ENCODE measurements around the gene HPCAL1. TPM values are rescaled to one million over a fixed set of nuclear protein-coding genes. Genes with fewer than 3 reads are reported as not detected.

The HPCAL1 gene
- total and polyA plus RNA-seq, 2 of the 4 experiments (the other 2 are of a cell fraction) = 8.2 to 33.7 TPM

DNA sequence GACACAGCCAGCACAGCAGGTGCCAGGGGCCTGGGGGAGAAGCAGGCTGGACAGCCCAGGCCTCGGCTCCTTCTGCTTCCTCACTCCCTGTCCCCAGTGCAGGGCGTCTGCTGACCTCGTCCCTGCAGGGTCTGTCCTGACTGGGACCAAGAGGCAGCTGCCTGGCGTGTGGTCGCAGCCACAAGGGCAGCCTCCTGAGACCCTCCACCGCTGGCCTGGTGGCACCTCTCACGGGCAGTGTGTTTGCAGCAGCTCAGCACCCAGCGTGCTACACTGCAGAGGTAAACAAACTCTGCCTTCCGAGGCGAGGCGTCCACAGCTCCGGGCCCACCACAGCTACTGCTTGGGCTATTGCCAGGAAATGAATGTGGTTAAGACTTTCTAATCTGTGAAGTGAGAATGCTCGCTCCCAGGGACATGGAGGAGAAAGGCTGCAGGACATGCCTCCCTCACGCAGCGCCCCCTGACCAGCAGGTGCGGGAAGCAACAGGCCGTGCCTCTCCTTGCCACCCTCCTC is 46.1 kb upstream of the HPCAL1 start:
- no peak overlapping the region for H3K9ac ChIP-seq (ENCODE audit: low read depth, low read length)
- no peak overlapping the region for H4K5ac ChIP-seq (ENCODE audit: low read depth, low read length)
- H2BK120ac ChIP-seq (ENCODE audit: low read depth, low read length) = no peak overlapping the region
- no peak overlapping the region for H2BK15ac ChIP-seq (ENCODE audit: low read depth, low read length)
- H3K4me1 ChIP-seq (ENCODE audit: control insufficient read depth, insufficient read depth, low read length) = no peaks in the 10 kb centered on the region
- peak overlapping the region; percentile 51 for H2AFZ ChIP-seq (replicated peaks; ENCODE audit: low read length, poor library complexity)
- WGBS, 2 experiments (ENCODE audit: extremely low coverage in 2 of 2, insufficient read length in 1 of 2) = 67% methylated on average over 3 of the region's 17 CpGs; no CpG with 5 or more reads in 1 of the 2 experiments
- H3K4me3 ChIP-seq (ENCODE audit: insufficient read depth, low read depth, low read length) = no peak overlapping the region
- no peaks in the 10 kb centered on the region for H3K79me1 ChIP-seq (ENCODE audit: low read depth in 1 of 2, low read length in 2 of 2)
- no TSS peak for BruUV-seq (replicated peaks)
- no peak overlapping the region for H3K27ac ChIP-seq (ENCODE audit: insufficient read depth, low read length)
- H3K18ac ChIP-seq (ENCODE audit: low read depth, low read length) = no peak overlapping the region
- no peak overlapping the region for H2BK20ac ChIP-seq (ENCODE audit: low read depth, low read length)
- H3K4ac ChIP-seq (ENCODE audit: low read depth, low read length) = no peak overlapping the region
- H4K8ac ChIP-seq (ENCODE audit: low read depth in 2 of 2, low read length in 2 of 2) = no peak overlapping the region
- no peak overlapping the region; the same call in 1 of the 2 replicates for H3K56ac ChIP-seq (ENCODE audit: extremely low read depth, insufficient read depth, low read length)
- intact Hi-C loops (cut with micrococcal nuclease) (no loop called here), in situ Hi-C loops (cut with MboI; ENCODE audit: low sequenced_read_pairs) (no loop called here), dilution Hi-C loops (cut with HindIII; ENCODE audit: low sequenced_read_pairs, unreplicated experiment) (no loop called here)
- no peaks in the 10 kb centered on the region for H4K20me1 ChIP-seq (ENCODE audit: insufficient read depth, low read length)
- H3K9me3 ChIP-seq (ENCODE audit: control insufficient read depth, insufficient read depth, low read length) = no peaks in the 10 kb centered on the region
- H3K36me3 ChIP-seq (ENCODE audit: control insufficient read depth, insufficient read depth, low read length) = no peaks in the 10 kb centered on the region
- no peak overlapping the region for H3K14ac ChIP-seq (replicated peaks; ENCODE audit: low read depth, low read length)
- ChIA-PET CTCF (no interaction called here), POLR2A (ENCODE audit: unreplicated experiment) (no interaction called here)
- H2BK5ac ChIP-seq (ENCODE audit: low read depth, low read length, poor library complexity, severe bottlenecking) = no peak overlapping the region
- H3K9me1 ChIP-seq (ENCODE audit: insufficient read depth, low read length) = no peaks in the 10 kb centered on the region
- H4K91ac ChIP-seq (ENCODE audit: insufficient read depth, low read depth, low read length) = no peak overlapping the region
- DNase-seq (no peak), ATAC-seq (ENCODE audit: low read depth) (no peak)
- H2AK5ac ChIP-seq (ENCODE audit: low read depth, low read length) = no peak overlapping the region
- no peak overlapping the region for H2AK9ac ChIP-seq (replicated peaks; ENCODE audit: low read depth, low read length, poor library complexity)
- H3K23ac ChIP-seq (ENCODE audit: low read depth, low read length) = no peak overlapping the region
- H3K27me3 ChIP-seq (ENCODE audit: control insufficient read depth, insufficient read depth, low read length) = peaks cover 24% of the 10 kb centered on the region
- H3K4me2 ChIP-seq (ENCODE audit: low read depth, low read length) = no peak overlapping the region
- TF ChIP-seq ELK1 (IDR thresholded peaks at IDR 0.05; ENCODE audit: borderline replicate concordance, low read depth, low read length) (no peak), CHD1 (IDR thresholded peaks at IDR 0.05; ENCODE audit: low read depth, low read length) (no peak), MAFK (IDR thresholded peaks at IDR 0.05; ENCODE audit: low read depth, low read length) (no peak), FOS (IDR thresholded peaks at IDR 0.05; ENCODE audit: low read depth, low read length) (no peak), MAZ (IDR thresholded peaks at IDR 0.05; ENCODE audit: borderline replicate concordance, low read depth, low read length) (no peak), RFX5 (IDR thresholded peaks at IDR 0.05; ENCODE audit: low read depth, low read length) (no peak), BHLHE40 (IDR thresholded peaks at IDR 0.05; ENCODE audit: low read depth, low read length) (no peak), POLR2A (IDR thresholded peaks at IDR 0.05; ENCODE audit: low read depth, low read length) (no peak), CEBPB (IDR thresholded peaks at IDR 0.05; ENCODE audit: low read depth, low read length) (no peak), RCOR1 (IDR thresholded peaks at IDR 0.05; ENCODE audit: insufficient replicate concordance, low read length) (no peak), NFE2L2 (IDR thresholded peaks at IDR 0.05; ENCODE audit: low read depth, low read length) (no peak)
- TF ChIP-seq, protein P1, sequence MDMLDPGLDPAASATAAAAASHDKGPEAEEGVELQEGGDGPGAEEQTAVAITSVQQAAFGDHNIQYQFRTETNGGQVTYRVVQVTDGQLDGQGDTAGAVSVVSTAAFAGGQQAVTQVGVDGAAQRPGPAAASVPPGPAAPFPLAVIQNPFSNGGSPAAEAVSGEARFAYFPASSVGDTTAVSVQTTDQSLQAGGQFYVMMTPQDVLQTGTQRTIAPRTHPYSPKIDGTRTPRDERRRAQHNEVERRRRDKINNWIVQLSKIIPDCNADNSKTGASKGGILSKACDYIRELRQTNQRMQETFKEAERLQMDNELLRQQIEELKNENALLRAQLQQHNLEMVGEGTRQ (IDR thresholded peaks at IDR 0.05; ENCODE audit: low read depth, low read length) = no peak
- TF ChIP-seq, protein P2, sequence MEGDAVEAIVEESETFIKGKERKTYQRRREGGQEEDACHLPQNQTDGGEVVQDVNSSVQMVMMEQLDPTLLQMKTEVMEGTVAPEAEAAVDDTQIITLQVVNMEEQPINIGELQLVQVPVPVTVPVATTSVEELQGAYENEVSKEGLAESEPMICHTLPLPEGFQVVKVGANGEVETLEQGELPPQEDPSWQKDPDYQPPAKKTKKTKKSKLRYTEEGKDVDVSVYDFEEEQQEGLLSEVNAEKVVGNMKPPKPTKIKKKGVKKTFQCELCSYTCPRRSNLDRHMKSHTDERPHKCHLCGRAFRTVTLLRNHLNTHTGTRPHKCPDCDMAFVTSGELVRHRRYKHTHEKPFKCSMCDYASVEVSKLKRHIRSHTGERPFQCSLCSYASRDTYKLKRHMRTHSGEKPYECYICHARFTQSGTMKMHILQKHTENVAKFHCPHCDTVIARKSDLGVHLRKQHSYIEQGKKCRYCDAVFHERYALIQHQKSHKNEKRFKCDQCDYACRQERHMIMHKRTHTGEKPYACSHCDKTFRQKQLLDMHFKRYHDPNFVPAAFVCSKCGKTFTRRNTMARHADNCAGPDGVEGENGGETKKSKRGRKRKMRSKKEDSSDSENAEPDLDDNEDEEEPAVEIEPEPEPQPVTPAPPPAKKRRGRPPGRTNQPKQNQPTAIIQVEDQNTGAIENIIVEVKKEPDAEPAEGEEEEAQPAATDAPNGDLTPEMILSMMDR (conservative IDR thresholded peaks at IDR 0.05; ENCODE audit: low read depth, low read length) = no peak
